Left ventricle myocardium superior (tissue), 1 donor: ENCODE results near the gene PRRT1. TPM values are rescaled to one million over a fixed set of nuclear protein-coding genes. Genes with fewer than 3 reads are reported as not detected.
A peak's percentile ranks its signal among the peaks of the same experiment; 100 is the strongest.
"Not testable (repeated sequence)": the region's sequence is repeated elsewhere in the genome, so short reads cannot be mapped to it uniquely, and the experiment has no call there.

Source experiments
- ATAC-seq: fragments of 200-7000 bp; cut with Tn5 transposase; one replicate; pipeline ENCODE4 v1.9.1; 2020; ENCODE audit warnings: mild to moderate bottlenecking, moderate library complexity
- DNase-seq: peaks from one replicate; pipeline ENCODE4 v3.0.0-alpha.2; 2020
- intact Hi-C: fragments of 100-400 bp; cut with micrococcal nuclease; formaldehyde crosslinking; loops from one replicate; pipeline ENCODE4 v1.11.0; 2022
- microRNA-seq: library from miRNA; unstranded; fragments of <30 nt; microRNA quantifications from one replicate; pipeline ENCODE4 v1.2.0, GENCODE V29; 2020; ENCODE audit warnings: borderline number of aligned reads
- total RNA-seq: library from RNA; stranded (reverse); fragmentation: NEBNext Ultra II Directional; extraction: Animal tissue kit (Norgen Biotek cat#: 25700); gene quantifications from one replicate; pipeline ENCODE4 v1.2.1, GENCODE V29; 2021
- donor health status: DM: no; HTN: yes; CAD: no; lungs with severe emphysema.

PRRT1 gene
- total RNA-seq, 1 donor from 2014 or later = 0.27 TPM

GRCh38 chr6:32112431-32112980, 39.2 kb downstream of the PRRT1 start:
- ATAC-seq (peak; percentile 30), DNase-seq (peak; percentile 82)
- intact Hi-C loops = no loop called here

- peak; percentile 76 for DNase-seq
- intact Hi-C loops = no loop called here
- peak; percentile 30 for ATAC-seq
These were observed 40.2 kb downstream of the PRRT1 start for GRCh38 chr6:32111424-32112066.

- ATAC-seq (peak; percentile 11), DNase-seq (peak; percentile 61)
- intact Hi-C loops = no loop called here
These were observed 41.1 kb downstream of the PRRT1 start for GRCh38 chr6:32110632-32111031.

- no peak for DNase-seq
- ATAC-seq = no peak
- intact Hi-C loops = no loop called here
These were observed 42.0 kb downstream of the PRRT1 start for GRCh38 chr6:32109765-32110160.

GRCh38 chr6:32109114-32109764, 42.5 kb downstream of the PRRT1 start, which contains the start of gene TNXB:
TNXB (minus strand) TSS chr6:32109338; CDS start chr6:32098198, 11,140 bp downstream.
- intact Hi-C loops = no loop called here
- DNase-seq = peak; percentile 69
- peak; percentile 49 for ATAC-seq

- DNase-seq (no peak), ATAC-seq (no peak)
- intact Hi-C loops = no loop called here
These were observed 43.0 kb downstream of the PRRT1 start for GRCh38 chr6:32108727-32109113.

- intact Hi-C loops = no loop called here
- peak; percentile 61 for ATAC-seq
- DNase-seq = peak; percentile 83
These were observed 43.6 kb downstream of the PRRT1 start for GRCh38 chr6:32108094-32108627.

- intact Hi-C loops = no loop called here
- ATAC-seq = peak; percentile 3
These were observed 44.3 kb downstream of the PRRT1 start for GRCh38 chr6:32107406-32107805.

GRCh38 chr6:32105433-32105832, 46.3 kb downstream of the PRRT1 start:
- intact Hi-C loops = no loop called here
- ATAC-seq (no peak), DNase-seq (no peak)

More at GRCh38 chr6:32107406-32107805, 44.3 kb downstream of the PRRT1 start:
- DNase-seq = no peak

- ATAC-seq = no peak
- DNase-seq = no peak
- intact Hi-C loops = no loop called here
These were observed 49.5 kb downstream of the PRRT1 start for GRCh38 chr6:32102255-32102654.

GRCh38 chr6:32100251-32100650, 51.5 kb downstream of the PRRT1 start:
- intact Hi-C loops, ATAC-seq, DNase-seq: not testable (repeated sequence)

Small RNA genes lying within 50 kb of the gene (microRNA-seq; reads per million reads assigned to microRNA genes)
- gene MIR6721 = not detected
- gene MIR6833 = not detected

Other genes with a start within 250 kb of the PRRT1 start
- 3.3 TPM for gene ZBTB12, start 249.9 kb downstream of the PRRT1 start, total RNA-seq
- gene C2, start 224.2 kb downstream of the PRRT1 start, total RNA-seq = 5.8 TPM
- 39.6 TPM for gene CFB, start 205.8 kb downstream of the PRRT1 start, total RNA-seq
- gene NELFE, start 193.0 kb downstream of the PRRT1 start, total RNA-seq = 42.0 TPM
- 31.5 TPM for gene SKIC2, start 192.8 kb downstream of the PRRT1 start, total RNA-seq
- gene DXO, start 179.8 kb downstream of the PRRT1 start, total RNA-seq = 11.5 TPM
- 96.3 TPM for gene C4A, start 169.9 kb downstream of the PRRT1 start, total RNA-seq
- 84.0 TPM for gene C4B, start 137.1 kb downstream of the PRRT1 start, total RNA-seq
- gene CYP21A2, start 113.5 kb downstream of the PRRT1 start, total RNA-seq = 0.52 TPM
- 64.1 TPM for gene TNXB, start 42.6 kb downstream of the PRRT1 start, total RNA-seq
- gene ATF6B, start 23.7 kb downstream of the PRRT1 start, total RNA-seq = 26.8 TPM
- 2.6 TPM for gene FKBPL, start 21.7 kb downstream of the PRRT1 start, total RNA-seq
- 22.6 TPM for gene PPT2, start 2.2 kb upstream of the PRRT1 start, total RNA-seq
- gene EGFL8, start 12.7 kb upstream of the PRRT1 start, total RNA-seq = 7.7 TPM
- gene AGPAT1, start 24.1 kb upstream of the PRRT1 start, total RNA-seq = 49.7 TPM
- 94.1 TPM for gene RNF5, start 26.5 kb upstream of the PRRT1 start, total RNA-seq
- gene AGER, start 32.3 kb upstream of the PRRT1 start, total RNA-seq = 3.0 TPM
- 46.5 TPM for gene PBX2, start 38.3 kb upstream of the PRRT1 start, total RNA-seq
- 5.9 TPM for gene GPSM3, start 40.7 kb upstream of the PRRT1 start, total RNA-seq
- 22.5 TPM for gene NOTCH4, start 72.1 kb upstream of the PRRT1 start, total RNA-seq
- not detected for gene TSBP1, start 220.0 kb upstream of the PRRT1 start, total RNA-seq